ENCODE data around the gene KCND1.

DNA sequence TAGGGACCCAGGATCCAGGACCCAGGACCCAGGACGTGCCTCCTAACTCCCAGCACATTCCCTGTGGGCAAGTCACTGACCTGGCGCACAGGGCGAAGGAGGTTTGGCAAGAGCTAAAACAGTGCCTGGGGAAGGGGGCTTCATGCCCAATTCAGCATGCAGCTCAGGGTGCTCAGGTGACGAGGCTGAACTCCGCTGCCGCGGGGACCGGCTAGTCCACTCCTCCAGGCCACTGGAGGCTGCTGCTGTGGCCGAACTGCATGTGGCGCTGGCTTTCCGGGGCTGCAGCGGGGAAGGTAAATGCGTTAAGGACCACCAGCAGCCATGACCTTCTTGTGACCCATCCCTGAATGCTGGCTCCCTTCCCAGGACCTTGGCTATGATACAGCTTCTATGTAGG, 47.9 kb downstream of the KCND1 start:
- TF ChIP-seq, protein P1, sequence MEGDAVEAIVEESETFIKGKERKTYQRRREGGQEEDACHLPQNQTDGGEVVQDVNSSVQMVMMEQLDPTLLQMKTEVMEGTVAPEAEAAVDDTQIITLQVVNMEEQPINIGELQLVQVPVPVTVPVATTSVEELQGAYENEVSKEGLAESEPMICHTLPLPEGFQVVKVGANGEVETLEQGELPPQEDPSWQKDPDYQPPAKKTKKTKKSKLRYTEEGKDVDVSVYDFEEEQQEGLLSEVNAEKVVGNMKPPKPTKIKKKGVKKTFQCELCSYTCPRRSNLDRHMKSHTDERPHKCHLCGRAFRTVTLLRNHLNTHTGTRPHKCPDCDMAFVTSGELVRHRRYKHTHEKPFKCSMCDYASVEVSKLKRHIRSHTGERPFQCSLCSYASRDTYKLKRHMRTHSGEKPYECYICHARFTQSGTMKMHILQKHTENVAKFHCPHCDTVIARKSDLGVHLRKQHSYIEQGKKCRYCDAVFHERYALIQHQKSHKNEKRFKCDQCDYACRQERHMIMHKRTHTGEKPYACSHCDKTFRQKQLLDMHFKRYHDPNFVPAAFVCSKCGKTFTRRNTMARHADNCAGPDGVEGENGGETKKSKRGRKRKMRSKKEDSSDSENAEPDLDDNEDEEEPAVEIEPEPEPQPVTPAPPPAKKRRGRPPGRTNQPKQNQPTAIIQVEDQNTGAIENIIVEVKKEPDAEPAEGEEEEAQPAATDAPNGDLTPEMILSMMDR (IDR thresholded peaks at IDR 0.05), result no peak
- TF ChIP-seq POLR2A (IDR thresholded peaks at IDR 0.05), result no peak

All from Peyer's patch (tissue), 4 donors.